HG02840 (cell line): Measurements from ENCODE around the gene HSFX4.
A peak's percentile ranks its signal among the peaks of the same experiment; 100 is the strongest.
"Not testable (repeated sequence)": the region's sequence is repeated elsewhere in the genome, so short reads cannot be mapped to it uniquely, and the experiment has no call there.

Experiments used
- ATAC-seq: cut with Tn5 transposase; IDR thresholded peaks from one replicate; pipeline ENCODE4 v1.9.1; 2021; ENCODE audit warnings: mild to moderate bottlenecking, moderate library complexity, moderate number of reproducible peaks; ENCODE audit not compliant: unreplicated experiment, low FRiP score

Gene HSFX4

DNA sequence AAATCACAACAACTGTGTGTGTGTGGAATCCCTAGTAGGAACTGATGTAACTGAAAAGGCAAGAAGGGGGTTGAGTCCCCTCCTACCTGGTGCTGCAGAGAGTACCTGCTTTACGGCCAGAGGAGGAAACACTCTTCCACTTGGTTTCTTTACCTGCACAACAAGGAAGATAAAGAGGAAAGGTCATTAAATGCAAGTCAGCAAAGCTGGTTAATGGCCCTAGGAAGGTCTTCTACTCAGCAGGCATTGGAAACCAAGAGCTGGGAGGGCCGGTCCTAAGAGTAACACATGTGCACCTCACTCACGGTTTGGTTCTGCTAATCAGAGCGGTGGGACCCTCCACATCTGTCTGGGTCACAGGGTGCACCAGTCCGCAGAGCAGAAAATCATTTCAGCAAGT is 8.0 kb downstream of the HSFX4 start:
- ATAC-seq = not testable (repeated sequence)

GRCh38 chrX:149937871-149938426 is 8.6 kb downstream of the HSFX4 start:
- peak; percentile 3 for ATAC-seq

DNA sequence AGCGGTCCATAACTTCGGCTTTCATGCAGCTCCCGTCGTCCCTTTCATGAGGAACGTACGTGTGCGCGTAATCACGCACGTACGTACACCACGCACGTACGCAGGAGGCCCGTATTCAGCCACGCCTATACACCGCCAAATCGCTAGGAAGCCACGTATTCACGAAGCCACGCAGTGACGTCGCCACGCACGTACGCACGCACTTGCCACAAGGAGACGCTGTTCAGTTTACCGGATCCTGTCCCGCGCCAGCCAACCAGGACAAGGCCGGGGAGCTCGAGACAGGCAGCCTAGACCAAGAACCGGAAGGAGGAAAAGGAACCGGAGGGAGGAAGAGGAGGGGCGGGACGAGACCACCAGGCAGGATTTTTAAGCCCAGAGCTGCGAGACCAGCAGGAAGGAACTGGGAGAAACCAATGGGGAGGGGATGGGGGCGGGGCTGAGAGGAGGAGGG is 9.1 kb downstream of the HSFX4 start, which contains the start of gene EOLA2:
TSS of gene EOLA2 (minus strand) at position 65 of the 454 bp plus-strand sequence. CDS start 4,617 bp downstream, outside the sequence.
- ATAC-seq = peak; percentile 77

DNA sequence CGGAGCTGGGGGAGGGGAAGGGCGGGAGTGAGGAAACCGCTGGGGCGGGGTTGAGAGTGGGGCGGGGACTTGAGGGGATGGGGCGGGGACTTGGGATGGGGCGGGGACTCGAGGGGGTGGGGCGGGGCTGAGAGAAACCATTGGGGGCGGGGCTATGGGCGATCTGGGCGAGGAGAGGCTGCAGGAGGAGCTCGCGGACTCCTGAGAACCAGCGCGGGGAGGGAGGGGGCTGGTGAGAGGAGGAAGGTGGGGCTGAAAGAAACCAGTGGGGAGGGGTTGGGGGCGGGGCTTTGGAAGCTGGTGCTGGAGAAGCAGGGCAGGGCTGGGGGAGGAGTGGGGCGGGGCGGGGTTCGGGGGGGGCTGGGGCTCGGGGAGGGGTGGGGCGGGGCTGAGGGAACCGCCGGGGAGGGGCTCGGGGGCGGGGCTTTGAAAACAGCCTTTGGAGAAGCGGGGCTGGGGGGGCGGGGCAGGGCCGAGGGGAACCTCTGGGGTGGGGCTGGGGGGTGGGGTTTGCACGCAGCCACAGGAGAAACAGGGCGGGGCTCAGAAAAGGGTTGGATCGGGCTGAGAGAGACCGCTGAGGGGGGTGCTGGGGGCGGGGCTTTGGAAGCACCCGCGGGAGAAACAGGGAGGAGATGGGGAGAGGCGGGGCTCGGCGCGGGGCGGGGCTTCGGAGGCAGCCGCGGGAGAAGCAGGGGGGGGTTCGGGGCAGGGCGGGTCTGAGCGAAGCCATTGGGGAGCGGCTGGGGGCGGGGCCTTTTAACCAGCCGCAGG is 9.7 kb downstream of the HSFX4 start:
- peak; percentile 2 for ATAC-seq

DNA sequence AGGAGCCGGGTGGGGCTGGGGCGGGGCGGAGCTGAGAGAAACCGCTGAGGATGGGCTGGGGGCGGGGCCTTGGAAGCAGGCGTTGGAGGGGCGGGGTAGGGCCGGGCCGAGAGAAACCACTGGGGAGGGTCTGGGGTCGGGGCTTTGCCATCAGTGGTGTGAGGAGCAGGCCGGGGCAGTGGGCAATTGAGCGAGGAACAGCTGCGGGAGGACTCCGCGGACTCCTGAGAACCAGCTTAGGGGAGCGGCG is 10.2 kb downstream of the HSFX4 start:
- ATAC-seq = peak; percentile 0

DNA sequence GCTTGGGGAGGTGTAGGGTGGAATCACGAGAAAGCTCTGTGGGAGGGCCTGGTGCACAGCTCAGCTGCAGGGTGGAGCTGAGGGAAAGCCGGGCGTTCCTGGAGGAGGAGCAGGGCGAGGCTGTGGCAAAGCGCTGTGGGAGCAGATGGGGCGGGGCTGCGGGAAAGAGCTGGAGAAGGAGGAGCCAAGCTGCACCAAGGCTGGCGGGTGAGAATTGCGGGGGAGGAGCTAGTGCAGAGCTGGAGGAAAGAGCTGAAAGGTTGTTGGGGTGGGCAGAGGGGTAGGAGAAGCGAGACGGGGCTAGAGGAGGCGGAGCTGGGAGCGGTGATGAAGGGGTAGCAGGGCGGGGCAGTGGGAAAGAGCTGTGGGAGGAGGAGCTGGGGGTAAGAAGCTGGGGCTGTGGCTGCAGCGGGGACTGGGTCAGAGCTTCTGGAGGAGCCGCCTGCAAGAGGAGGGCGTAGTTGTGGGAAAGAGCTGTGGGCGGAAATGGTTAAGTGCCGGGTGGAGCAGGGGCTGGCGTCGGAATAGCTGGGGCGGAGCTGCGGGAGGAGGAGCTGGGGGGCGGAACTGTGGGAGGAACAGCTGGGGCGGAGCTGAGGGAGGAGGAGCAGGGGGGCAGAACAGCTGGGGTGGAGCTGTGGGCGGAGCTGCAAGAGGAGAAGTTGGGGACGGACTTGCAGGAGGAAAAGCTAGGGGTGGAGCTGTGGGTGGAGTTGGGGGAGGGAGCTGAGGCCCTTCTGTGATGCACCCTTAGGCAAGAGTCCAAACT is 10.7 kb downstream of the HSFX4 start:
- ATAC-seq = peak; percentile 41

DNA sequence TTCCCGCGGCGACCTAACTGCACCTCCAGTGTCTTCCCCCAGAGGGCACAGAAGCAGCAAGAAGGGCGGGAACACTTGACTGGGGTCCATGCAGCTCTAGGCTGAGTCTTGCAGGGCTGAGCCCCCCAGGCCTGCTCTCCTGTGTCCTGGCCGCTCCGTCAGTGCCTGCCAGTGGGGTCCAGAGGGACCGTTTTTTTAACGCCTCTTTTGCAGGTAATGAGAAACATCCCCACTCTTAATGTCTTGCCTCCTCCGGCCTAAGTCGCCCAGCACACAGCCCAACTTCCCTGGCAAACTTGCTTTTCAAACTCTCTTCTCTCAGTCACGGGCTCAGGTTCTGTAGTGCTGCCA is 11.3 kb downstream of the HSFX4 start:
- ATAC-seq = not testable (repeated sequence)

DNA sequence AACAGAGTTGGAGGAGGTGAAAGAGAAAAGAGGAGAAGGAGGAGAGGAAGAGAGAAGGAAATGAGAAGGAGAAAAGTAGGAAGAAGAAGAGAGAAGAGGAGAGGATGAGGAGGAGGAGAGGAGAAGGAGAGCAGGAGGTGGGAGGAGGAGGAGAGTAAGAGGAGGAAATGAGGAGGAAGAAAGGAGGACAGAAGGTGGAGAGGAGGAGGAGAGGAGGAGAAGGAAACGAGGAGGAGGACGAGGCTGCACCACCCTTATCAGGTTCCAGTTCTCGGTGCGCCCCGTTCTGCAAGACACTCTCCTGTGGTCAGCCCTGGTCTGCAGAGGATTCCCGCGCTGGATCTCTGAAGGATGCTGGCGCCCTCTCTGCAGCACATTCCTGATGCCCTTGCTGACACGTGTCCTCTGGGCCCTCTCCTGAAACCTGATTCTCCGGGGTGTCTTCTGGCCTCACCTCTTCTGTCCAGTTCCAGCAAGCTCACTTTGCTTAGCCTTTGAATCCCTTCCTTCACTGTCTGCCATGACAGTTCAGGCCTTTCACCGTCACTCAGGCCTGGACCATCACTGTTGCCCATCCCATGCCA is 15.8 kb downstream of the HSFX4 start:
- not testable (repeated sequence) for ATAC-seq

GRCh38 chrX:149945820-149946219 is 16.4 kb downstream of the HSFX4 start:
- not testable (repeated sequence) for ATAC-seq

GRCh38 chrX:149946932-149947331 is 17.6 kb downstream of the HSFX4 start:
- ATAC-seq = not testable (repeated sequence)

- no peak for ATAC-seq
Observed at GRCh38 chrX:149948016-149948415, 18.6 kb downstream of the HSFX4 start.

- ATAC-seq = no peak
Observed at GRCh38 chrX:149949743-149950436, 20.5 kb downstream of the HSFX4 start.

DNA sequence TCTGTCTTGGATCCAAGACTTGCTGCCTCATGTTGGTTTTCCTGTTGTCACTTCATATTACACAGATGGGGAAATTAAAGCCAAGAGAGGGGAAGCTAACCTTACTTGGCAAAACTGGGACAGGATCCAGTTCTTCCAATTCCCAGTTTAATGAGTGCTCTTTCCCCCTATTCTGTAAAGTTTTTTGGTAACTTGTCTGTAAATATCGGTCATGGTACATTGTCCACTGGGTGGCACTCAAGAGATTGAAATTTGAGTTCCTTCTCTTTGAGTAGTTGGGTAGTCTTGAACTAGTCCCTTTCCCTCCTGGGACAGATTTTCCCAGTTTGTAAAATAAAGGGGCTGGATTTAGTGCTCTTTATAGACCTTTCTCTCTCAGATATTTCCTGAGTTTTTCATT is 21.3 kb downstream of the HSFX4 start:
- no peak for ATAC-seq

GRCh38 chrX:149961572-149961971 is 32.2 kb downstream of the HSFX4 start:
- no peak for ATAC-seq

DNA sequence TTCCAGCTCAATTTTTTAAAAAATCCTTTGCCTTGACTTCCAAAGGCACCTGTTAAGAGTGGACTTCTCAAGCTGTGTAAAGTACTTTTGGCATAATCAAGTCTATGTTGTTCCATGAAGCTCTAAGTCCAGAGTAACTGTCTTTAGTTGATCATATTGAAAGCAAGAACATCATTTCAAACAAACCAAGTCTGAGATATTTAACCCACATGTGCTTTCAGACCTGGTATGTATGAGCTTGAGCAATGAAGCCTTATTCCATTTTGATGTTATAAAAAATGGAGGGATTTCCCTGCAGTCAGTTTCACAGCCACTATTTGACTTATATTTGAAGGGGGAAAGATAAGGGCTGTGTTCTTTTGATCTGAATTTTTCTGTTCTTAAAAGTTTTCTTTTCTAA is 32.6 kb downstream of the HSFX4 start:
- no peak for ATAC-seq

- ATAC-seq = no peak
Observed at GRCh38 chrX:149962859-149963757, 33.7 kb downstream of the HSFX4 start.

DNA sequence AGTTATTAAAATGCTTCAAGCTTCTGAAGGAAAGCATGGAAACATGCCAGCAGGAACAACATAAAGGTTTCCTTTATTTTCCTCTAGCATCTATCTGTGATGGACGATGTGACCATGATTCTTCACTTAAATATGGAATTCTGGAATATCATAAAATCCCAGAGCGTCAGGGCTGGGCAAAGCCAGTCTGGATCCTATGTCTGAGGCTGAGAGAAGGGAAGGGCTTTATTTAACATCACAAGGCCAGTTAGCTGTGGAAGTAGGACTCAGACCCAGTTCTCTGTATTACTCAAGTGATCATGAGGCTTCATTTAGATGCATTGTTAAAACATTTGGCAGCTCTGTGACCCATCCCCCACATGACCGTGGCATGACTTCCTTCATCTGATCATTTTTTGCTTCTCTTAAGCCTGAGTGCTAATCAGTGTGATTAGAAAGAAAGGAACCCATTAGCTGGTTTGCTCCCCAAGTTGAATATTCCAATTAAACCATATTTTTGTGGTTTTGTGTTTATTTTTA is 49.8 kb downstream of the HSFX4 start:
- no peak for ATAC-seq
